ENCODE data around the gene KRTAP9-3. TPM values are rescaled to one million over a fixed set of nuclear protein-coding genes. Genes with fewer than 3 reads are reported as not detected.
"Not testable (repeated sequence)": the region's sequence is repeated elsewhere in the genome, so short reads cannot be mapped to it uniquely, and the experiment has no call there.

KRTAP9-3 gene
- polyA plus RNA-seq, 1 donor from 2014 or later = not detected

- not testable (repeated sequence) for H3F3A ChIP-seq (ENCODE audit: insufficient read depth, low read length, poor library complexity, severe bottlenecking); H3K4me2 ChIP-seq (ENCODE audit: low read length); H3K4me3 ChIP-seq (ENCODE audit: low read length); H4K20me1 ChIP-seq (ENCODE audit: insufficient read depth); H3K27me3 ChIP-seq (ENCODE audit: insufficient read depth, low read depth, low read length); H3K79me2 ChIP-seq (replicated peaks; ENCODE audit: insufficient read depth, low read length); H3K9me2 ChIP-seq (ENCODE audit: insufficient read depth, low read length); H3K9ac ChIP-seq (ENCODE audit: low read length); H2AFZ ChIP-seq (ENCODE audit: low read depth, low read length); H3K36me3 ChIP-seq (ENCODE audit: insufficient read depth, low read length); H3K27ac ChIP-seq (ENCODE audit: low read length); H3K9me3 ChIP-seq (ENCODE audit: low read length)
These were observed 14.9 kb downstream of the KRTAP9-3 start for GRCh38 chr17:41246995-41247787.

- H3K4me3 ChIP-seq (ENCODE audit: low read length); H3K27me3 ChIP-seq (ENCODE audit: insufficient read depth, low read depth, low read length); H3K9me2 ChIP-seq (ENCODE audit: insufficient read depth, low read length); H3F3A ChIP-seq (ENCODE audit: insufficient read depth, low read length, poor library complexity, severe bottlenecking); H4K20me1 ChIP-seq (ENCODE audit: insufficient read depth); H3K9ac ChIP-seq (ENCODE audit: low read length); H3K27ac ChIP-seq (ENCODE audit: low read length); H2AFZ ChIP-seq (ENCODE audit: low read depth, low read length); H3K36me3 ChIP-seq (ENCODE audit: insufficient read depth, low read length); H3K79me2 ChIP-seq (replicated peaks; ENCODE audit: insufficient read depth, low read length); H3K4me2 ChIP-seq (ENCODE audit: low read length); H3K9me3 ChIP-seq (ENCODE audit: low read length): not testable (repeated sequence)
These were observed 17.5 kb downstream of the KRTAP9-3 start, which contains the start of gene KRTAP9-4 for GRCh38 chr17:41249637-41250240. Gene KRTAP9-4, plus strand, starts transcription at chr17:41249687. Its CDS starts 34 bp downstream, at chr17:41249721.

- Histone ChIP-seq H3F3A (ENCODE audit: insufficient read depth, low read length, poor library complexity, severe bottlenecking) (no peaks in the 10 kb centered on the region), H3K4me3 (ENCODE audit: low read length) (no peak overlapping the region), H3K27ac (ENCODE audit: low read length) (no peak overlapping the region), H3K36me3 (ENCODE audit: insufficient read depth, low read length) (no peaks in the 10 kb centered on the region), H3K4me2 (ENCODE audit: low read length) (no peak overlapping the region), H4K20me1 (ENCODE audit: insufficient read depth) (no peaks in the 10 kb centered on the region), H3K9me2 (ENCODE audit: insufficient read depth, low read length) (no peaks in the 10 kb centered on the region), H3K9me3 (ENCODE audit: low read length) (no peaks in the 10 kb centered on the region), H3K9ac (ENCODE audit: low read length) (no peak overlapping the region), H3K27me3 (ENCODE audit: insufficient read depth, low read depth, low read length) (no peaks in the 10 kb centered on the region), H3K79me2 (replicated peaks; ENCODE audit: insufficient read depth, low read length) (no peaks in the 10 kb centered on the region), H2AFZ (ENCODE audit: low read depth, low read length) (no peak overlapping the region)
- TF ChIP-seq TAF1 (IDR thresholded peaks at IDR 0.05; ENCODE audit: low read depth) = no peak
- TF ChIP-seq CTCF (IDR thresholded peaks at IDR 0.05; ENCODE audit: poor library complexity, severe bottlenecking) = no peak
- no peak for TF ChIP-seq RAD21 (conservative IDR thresholded peaks at IDR 0.05)
- TF ChIP-seq POLR2AphosphoS5 (IDR thresholded peaks at IDR 0.05) = no peak
- no peak for TF ChIP-seq EZH2 (IDR thresholded peaks at IDR 0.05; ENCODE audit: borderline replicate concordance, insufficient read depth, low read length, poor library complexity, severe bottlenecking)
- no peak for TF ChIP-seq SMC3 (conservative IDR thresholded peaks at IDR 0.05; ENCODE audit: poor library complexity)
- no peak for TF ChIP-seq MXI1 (conservative IDR thresholded peaks at IDR 0.05; ENCODE audit: poor library complexity, severe bottlenecking)
These were observed 19.0 kb downstream of the KRTAP9-3 start for GRCh38 chr17:41251261-41251660.

All from neural cell (in vitro differentiated cells).